ENCODE measurements around the gene B4GALNT3. TPM values are rescaled to one million over a fixed set of nuclear protein-coding genes. Genes with fewer than 3 reads are reported as not detected.

B4GALNT3 gene
- total and polyA plus RNA-seq, 2 of the 13 experiments (the other 11 are each of a cell fraction or from before 2014, with no cell fraction given): 3.2 to 4.4 TPM

DNA sequence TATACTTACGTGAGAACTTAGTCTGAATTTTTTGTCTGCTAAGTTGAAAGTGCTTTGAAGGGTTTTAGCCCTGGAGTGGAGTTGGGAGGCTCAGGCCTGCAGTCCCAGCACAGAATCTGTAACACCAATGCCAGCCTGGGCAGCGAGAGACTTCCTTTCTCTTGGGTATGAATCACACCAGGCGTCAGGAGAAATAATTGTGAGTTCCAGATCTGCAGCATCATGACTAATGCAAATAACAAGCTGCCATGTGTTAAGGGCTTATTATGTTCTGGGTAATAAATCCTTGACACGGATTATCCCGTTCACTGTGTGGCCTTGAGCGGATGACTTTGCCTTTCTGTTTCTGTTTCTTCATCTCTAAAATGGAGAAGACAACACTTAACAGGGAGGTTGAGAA lies 70.6 kb downstream of the B4GALNT3 start:
- BruUV-seq (replicated peaks): no TSS peak
- WGBS (ENCODE audit: low lambda C conversion rate): 88% methylated on average over 6 of the region's 6 CpGs
- DNase-seq (ENCODE audit: low spot score): no peak
- no peak overlapping the region for H3K4me3 ChIP-seq (replicated peaks in 1 of 3; ENCODE audit: insufficient read depth in 1 of 3, low read depth in 2 of 3, low read length in 3 of 3)
- no peak overlapping the region for H3K27ac ChIP-seq (ENCODE audit: extremely low read length, insufficient read depth, low read length)
- POLR2A ChIA-PET: no interaction called here
- TF ChIP-seq ZKSCAN1 (IDR thresholded peaks at IDR 0.05; ENCODE audit: low read length): no peak
- TF ChIP-seq GATA4 (IDR thresholded peaks at IDR 0.05; ENCODE audit: borderline replicate concordance, low read depth): no peak
- TF ChIP-seq SIN3B (IDR thresholded peaks at IDR 0.05; ENCODE audit: low read length): no peak
- TF ChIP-seq ZBTB7A (CRISPR knock-in tag; IDR thresholded peaks at IDR 0.05): no peak
- no peak for TF ChIP-seq ZNF234 (CRISPR knock-in tag; conservative IDR thresholded peaks at IDR 0.05)
- H2AFZ ChIP-seq (ENCODE audit: low read length): no peak overlapping the region
- CTCF ChIA-PET (ENCODE audit: low intra/inter-chr PET ratio, low total read pairs): no interaction called here
- no peaks in the 10 kb centered on the region for H3K4me1 ChIP-seq (ENCODE audit: insufficient read depth, low read length)
- intact Hi-C loops (cut with micrococcal nuclease; ENCODE audit: unreplicated experiment) (no loop called here), in situ Hi-C loops (cut with HindIII; ENCODE audit: extremely low pct_ligation_motif_present, low pct_unique_long_range_greater_than_20kb) (no loop called here)
- no peak for ATAC-seq
- no peaks in the 10 kb centered on the region for H4K20me1 ChIP-seq (ENCODE audit: insufficient read depth, low read length)
- H3K4me2 ChIP-seq (ENCODE audit: low read depth, low read length): no peak overlapping the region
- no peak for FAIRE-seq
- H3K9ac ChIP-seq (ENCODE audit: insufficient read depth, low read depth, low read length): no peak overlapping the region
- no peaks in the 10 kb centered on the region for H3K79me2 ChIP-seq (ENCODE audit: insufficient read depth, low read length)
- peaks cover 17% of the 10 kb centered on the region; the same call in 1 of the 2 replicates for H3K9me3 ChIP-seq (ENCODE audit: low read length)
- H3K27me3 ChIP-seq (ENCODE audit: control insufficient read depth in 1 of 2, insufficient read depth in 2 of 2, low read length in 2 of 2): no peaks in the 10 kb centered on the region
- H3K36me3 ChIP-seq (replicated peaks in 1 of 2; ENCODE audit: control insufficient read depth in 1 of 2, insufficient read depth in 2 of 2, low read length in 2 of 2): no peaks in the 10 kb centered on the region

DNA sequence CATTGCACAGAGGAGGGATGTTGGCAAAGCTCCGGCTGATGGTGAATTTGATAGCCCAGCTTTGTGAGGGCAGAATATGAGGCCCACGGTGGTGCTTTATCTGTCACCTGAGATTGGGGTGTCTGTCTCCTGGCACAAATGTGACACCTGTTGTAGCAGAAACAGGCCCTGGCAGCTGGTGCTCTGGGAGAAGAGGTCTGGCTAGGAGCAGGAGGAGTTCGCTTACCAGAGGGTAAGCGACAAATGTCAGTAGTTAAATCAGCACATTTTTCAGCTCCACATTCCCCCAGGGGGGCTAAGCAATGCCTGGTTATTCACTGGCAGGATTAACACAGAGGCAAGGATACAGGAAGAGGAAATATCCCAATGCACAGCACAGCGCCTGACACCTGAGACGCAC lies 71.1 kb downstream of the B4GALNT3 start:
- no peak overlapping the region for H2AFZ ChIP-seq (ENCODE audit: low read length)
- H3K9ac ChIP-seq (ENCODE audit: insufficient read depth, low read depth, low read length): no peak overlapping the region
- CTCF ChIA-PET (ENCODE audit: low intra/inter-chr PET ratio, low total read pairs): no interaction called here
- POLR2A ChIA-PET: no interaction called here
- 90% methylated on average over 6 of the region's 6 CpGs for WGBS (ENCODE audit: low lambda C conversion rate)
- DNase-seq (ENCODE audit: low spot score): no peak
- intact Hi-C loops (cut with micrococcal nuclease; ENCODE audit: unreplicated experiment): no loop called here
- H3K27me3 ChIP-seq (ENCODE audit: control insufficient read depth in 1 of 2, insufficient read depth in 2 of 2, low read length in 2 of 2): no peaks in the 10 kb centered on the region
- no peak for ATAC-seq
- H3K4me1 ChIP-seq (ENCODE audit: insufficient read depth, low read length): no peaks in the 10 kb centered on the region
- BruUV-seq (replicated peaks): no TSS peak
- H3K9me3 ChIP-seq (ENCODE audit: low read length): peaks cover 17% of the 10 kb centered on the region; the same call in 1 of the 2 replicates
- FAIRE-seq: no peak
- H3K4me2 ChIP-seq (ENCODE audit: low read depth, low read length): no peak overlapping the region
- no peaks in the 10 kb centered on the region for H3K79me2 ChIP-seq (ENCODE audit: insufficient read depth, low read length)
- in situ Hi-C loops (cut with HindIII; ENCODE audit: extremely low pct_ligation_motif_present, low pct_unique_long_range_greater_than_20kb): no loop called here
- no peaks in the 10 kb centered on the region for H3K36me3 ChIP-seq (replicated peaks in 1 of 2; ENCODE audit: control insufficient read depth in 1 of 2, insufficient read depth in 2 of 2, low read length in 2 of 2)
- no peak overlapping the region for H3K4me3 ChIP-seq (replicated peaks in 1 of 3; ENCODE audit: insufficient read depth in 1 of 3, low read depth in 2 of 3, low read length in 3 of 3)
- no peaks in the 10 kb centered on the region for H4K20me1 ChIP-seq (ENCODE audit: insufficient read depth, low read length)
- no peak overlapping the region for H3K27ac ChIP-seq (ENCODE audit: extremely low read length, insufficient read depth, low read length)
- TF ChIP-seq, protein P1, sequence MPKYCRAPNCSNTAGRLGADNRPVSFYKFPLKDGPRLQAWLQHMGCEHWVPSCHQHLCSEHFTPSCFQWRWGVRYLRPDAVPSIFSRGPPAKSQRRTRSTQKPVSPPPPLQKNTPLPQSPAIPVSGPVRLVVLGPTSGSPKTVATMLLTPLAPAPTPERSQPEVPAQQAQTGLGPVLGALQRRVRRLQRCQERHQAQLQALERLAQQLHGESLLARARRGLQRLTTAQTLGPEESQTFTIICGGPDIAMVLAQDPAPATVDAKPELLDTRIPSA (CRISPR knock-in tag; IDR thresholded peaks at IDR 0.05; ENCODE audit: borderline replicate concordance): no peak
- no peak for TF ChIP-seq XRCC5 (optimal IDR thresholded peaks at IDR 0.05; ENCODE audit: low read length)
- no peak for TF ChIP-seq DPF2 (CRISPR knock-in tag; IDR thresholded peaks at IDR 0.05; ENCODE audit: borderline replicate concordance, low read depth)
- no peak for TF ChIP-seq NFKBIZ (CRISPR knock-in tag; IDR thresholded peaks at IDR 0.05)
- no peak for TF ChIP-seq ZNF235 (CRISPR knock-in tag; IDR thresholded peaks at IDR 0.05; ENCODE audit: borderline replicate concordance)
- TF ChIP-seq ZNF629 (CRISPR knock-in tag; conservative IDR thresholded peaks at IDR 0.05): no peak
- TF ChIP-seq, protein P2, sequence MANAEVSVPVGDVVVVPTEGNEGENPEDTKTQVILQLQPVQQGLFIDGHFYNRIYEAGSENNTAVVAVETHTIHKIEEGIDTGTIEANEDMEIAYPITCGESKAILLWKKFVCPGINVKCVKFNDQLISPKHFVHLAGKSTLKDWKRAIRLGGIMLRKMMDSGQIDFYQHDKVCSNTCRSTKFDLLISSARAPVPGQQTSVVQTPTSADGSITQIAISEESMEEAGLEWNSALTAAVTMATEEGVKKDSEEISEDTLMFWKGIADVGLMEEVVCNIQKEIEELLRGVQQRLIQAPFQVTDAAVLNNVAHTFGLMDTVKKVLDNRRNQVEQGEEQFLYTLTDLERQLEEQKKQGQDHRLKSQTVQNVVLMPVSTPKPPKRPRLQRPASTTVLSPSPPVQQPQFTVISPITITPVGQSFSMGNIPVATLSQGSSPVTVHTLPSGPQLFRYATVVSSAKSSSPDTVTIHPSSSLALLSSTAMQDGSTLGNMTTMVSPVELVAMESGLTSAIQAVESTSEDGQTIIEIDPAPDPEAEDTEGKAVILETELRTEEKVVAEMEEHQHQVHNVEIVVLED (CRISPR knock-in tag; IDR thresholded peaks at IDR 0.05; ENCODE audit: borderline replicate concordance): no peak
- no peak for TF ChIP-seq HOXA9 (CRISPR knock-in tag; IDR thresholded peaks at IDR 0.05; ENCODE audit: borderline replicate concordance)
- TF ChIP-seq ZNF432 (CRISPR knock-in tag; IDR thresholded peaks at IDR 0.05; ENCODE audit: borderline replicate concordance): no peak
- TF ChIP-seq, protein P3, sequence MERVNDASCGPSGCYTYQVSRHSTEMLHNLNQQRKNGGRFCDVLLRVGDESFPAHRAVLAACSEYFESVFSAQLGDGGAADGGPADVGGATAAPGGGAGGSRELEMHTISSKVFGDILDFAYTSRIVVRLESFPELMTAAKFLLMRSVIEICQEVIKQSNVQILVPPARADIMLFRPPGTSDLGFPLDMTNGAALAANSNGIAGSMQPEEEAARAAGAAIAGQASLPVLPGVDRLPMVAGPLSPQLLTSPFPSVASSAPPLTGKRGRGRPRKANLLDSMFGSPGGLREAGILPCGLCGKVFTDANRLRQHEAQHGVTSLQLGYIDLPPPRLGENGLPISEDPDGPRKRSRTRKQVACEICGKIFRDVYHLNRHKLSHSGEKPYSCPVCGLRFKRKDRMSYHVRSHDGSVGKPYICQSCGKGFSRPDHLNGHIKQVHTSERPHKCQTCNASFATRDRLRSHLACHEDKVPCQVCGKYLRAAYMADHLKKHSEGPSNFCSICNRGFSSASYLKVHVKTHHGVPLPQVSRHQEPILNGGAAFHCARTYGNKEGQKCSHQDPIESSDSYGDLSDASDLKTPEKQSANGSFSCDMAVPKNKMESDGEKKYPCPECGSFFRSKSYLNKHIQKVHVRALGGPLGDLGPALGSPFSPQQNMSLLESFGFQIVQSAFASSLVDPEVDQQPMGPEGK (CRISPR knock-in tag; IDR thresholded peaks at IDR 0.05): no peak
- no peak for TF ChIP-seq SYNCRIP (IDR thresholded peaks at IDR 0.05; ENCODE audit: insufficient read depth, low read depth, low read length)
- TF ChIP-seq ZFY (CRISPR knock-in tag; IDR thresholded peaks at IDR 0.05): no peak
